PC-3 (cell line): ENCODE results near the gene DKK3. TPM values are rescaled to one million over a fixed set of nuclear protein-coding genes. Genes with fewer than 3 reads are reported as not detected.

Source experiments
- ATAC-seq: fragments of 200-7000 bp; cut with Tn5 transposase; 2 replicates; pipeline ENCODE4 v1.9.1; 2020; ENCODE audit warnings: mild to moderate bottlenecking, moderate library complexity
- BruUV-seq: library from RNA; stranded (reverse); fragments of 400-500 nt; replicated peaks from 2 replicates; lab custom pipeline; 2021; lab: Mats Ljungman, UMichigan
- CTCF ChIA-PET: fragments of 300-600 bp; sonication (Branson Sonifier 250); formaldehyde crosslinking; loops from one replicate; lab custom pipeline; 2022; ENCODE audit warnings: antibody characterized with exemption; lab: Charles Lee
- POLR2A ChIA-PET: fragments of 300-600 bp; sonication (Branson Sonifier 250); formaldehyde crosslinking; loops from one replicate; lab custom pipeline; 2022; ENCODE audit warnings: antibody characterized with exemption; ENCODE audit not compliant: unreplicated experiment; lab: Charles Lee
- DNase-seq: peaks from one replicate; pipeline ENCODE4 v3.0.0-alpha.2; 2015
- H2AFZ ChIP-seq: fragments of 300-600 bp; sonication (generic); 2 replicates; pipeline ENCODE4 v1.6.0; 2016; ENCODE audit warnings: antibody characterized with exemption, low read length
- H3F3A ChIP-seq: fragments of 300-600 bp; sonication (generic); one replicate; pipeline ENCODE4 v1.6.0; 2017; ENCODE audit warnings: antibody characterized with exemption, low read length, control low read depth, mild to moderate bottlenecking; ENCODE audit not compliant: unreplicated experiment
- H3K27ac ChIP-seq: fragments of 300-600 bp; sonication (generic); 2 replicates; pipeline ENCODE4 v1.5.1; 2016; ENCODE audit warnings: mild to moderate bottlenecking, low read length
- H3K27me3 ChIP-seq: fragments of 300-600 bp; sonication (generic); 2 replicates; pipeline ENCODE4 v1.6.1; 2016; ENCODE audit warnings: low read length, mixed read lengths
- H3K36me3 ChIP-seq: fragments of 300-600 bp; sonication (generic); 2 replicates; pipeline ENCODE4 v1.6.1; 2016; ENCODE audit warnings: low read depth, mixed run types, low read length, mixed read lengths
- H3K4me1 ChIP-seq: fragments of 300-600 bp; sonication (generic); 2 replicates; pipeline ENCODE4 v1.5.1; 2016; ENCODE audit warnings: low read length; ENCODE audit not compliant: insufficient read depth
- H3K4me2 ChIP-seq: fragments of 300-600 bp; sonication (generic); 2 replicates; pipeline ENCODE4 v1.6.0; 2016; ENCODE audit warnings: low read length
- H3K4me3 ChIP-seq: fragments of 300-600 bp; sonication (generic); 2 replicates; pipeline ENCODE4 v1.5.1; 2016; ENCODE audit warnings: mild to moderate bottlenecking, low read length, mixed read lengths
- H3K79me2 ChIP-seq: fragments of 300-600 bp; sonication (generic); 2 replicates; pipeline ENCODE4 v1.6.1; 2017; ENCODE audit warnings: low read length, mixed read lengths
- H3K9ac ChIP-seq: fragments of 300-600 bp; sonication (generic); 2 replicates; pipeline ENCODE4 v1.6.0; 2016; ENCODE audit warnings: mild to moderate bottlenecking, low read length
- H3K9me2 ChIP-seq: fragments of 300-600 bp; sonication (generic); replicated peaks from 2 replicates; pipeline ENCODE4 v1.6.1; 2016; ENCODE audit warnings: mixed run types, low read length, mixed read lengths
- H3K9me3 ChIP-seq: fragments of 300-600 bp; sonication (generic); 2 replicates; pipeline ENCODE4 v1.6.1; 2016; ENCODE audit warnings: low read length, mixed read lengths
- H4K20me1 ChIP-seq: fragments of 300-600 bp; sonication (generic); 2 replicates; pipeline ENCODE4 v1.6.1; 2016; ENCODE audit warnings: low read length, mixed read lengths
- EZH2 ChIP-seq: fragments of 300-600 bp; sonication (generic); IDR thresholded peaks from one replicate; pipeline ENCODE4 v1.6.1; 2017; ENCODE audit warnings: antibody characterized with exemption, mild to moderate bottlenecking, low read length; ENCODE audit not compliant: unreplicated experiment
- EZH2phosphoT487 ChIP-seq: fragments of 300-600 bp; sonication (generic); IDR thresholded peaks from 2 replicates; pipeline ENCODE4 v1.6.1; 2018; ENCODE audit warnings: mild to moderate bottlenecking, antibody characterized with exemption, low read length, borderline replicate concordance
- intact Hi-C: fragments of 100-400 bp; cut with micrococcal nuclease; formaldehyde crosslinking; loops from 2 replicates; pipeline ENCODE4 v1.9.0; 2023
- total RNA-seq: library from RNA; depleted of rRNA; stranded (reverse); fragments of >200 nt; gene quantifications from 2 replicates; pipeline ENCODE4 v1.2.3, GENCODE V29; 2014
- TF ChIP-seq, protein P1 (sequence below): fragments of 300-600 bp; sonication (generic); conservative IDR thresholded peaks from 2 replicates; pipeline ENCODE4 v1.5.1; 2017; ENCODE audit warnings: antibody characterized with exemption, low read depth, mild to moderate bottlenecking, low read length

Gene DKK3
- total RNA-seq, 1 experiment from 2014 or later, result 0.07 TPM

DNA sequence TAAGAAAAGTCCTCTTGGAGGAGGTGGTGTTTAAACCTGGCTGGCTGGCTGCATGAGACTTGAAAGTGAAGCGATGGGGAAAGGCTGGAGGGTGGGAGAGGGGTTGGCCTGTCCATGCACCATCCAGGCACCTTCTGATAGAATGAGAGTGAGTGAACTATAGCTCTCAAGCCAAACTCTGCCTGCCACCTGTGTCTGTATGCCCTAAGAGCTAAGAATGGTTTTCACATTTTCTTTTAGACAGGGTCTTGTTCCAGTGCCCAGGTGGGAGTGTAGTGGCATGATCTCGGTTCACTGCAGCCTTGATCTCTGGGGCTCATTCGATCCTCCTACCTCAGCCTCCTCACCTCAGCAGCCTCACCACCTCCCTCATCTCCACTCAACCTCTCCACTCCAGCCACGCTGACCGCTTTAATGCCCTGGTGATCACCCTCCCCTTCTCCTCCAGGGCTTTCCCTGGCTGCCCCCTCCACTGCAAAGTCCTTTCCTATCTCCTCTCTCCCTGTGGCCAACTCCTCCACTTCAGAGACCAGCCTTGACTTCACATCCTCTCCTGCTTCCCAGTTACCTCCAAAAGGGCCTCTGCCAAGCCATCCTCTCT lies 38.3 kb upstream of the DKK3 start:
- no peaks in the 10 kb centered on the region for H3K9me3 ChIP-seq
- POLR2A ChIA-PET, result no interaction called here
- BruUV-seq, result no TSS peak
- intact Hi-C loops, result loop anchor here (1.0 to 10.0 kb wide), 5 partner anchors 56 to 1022 kb away; no protein-coding TSS in a partner anchor
- TF ChIP-seq EZH2 (no peak), EZH2phosphoT487 (no peak)
- TF ChIP-seq, protein P1, sequence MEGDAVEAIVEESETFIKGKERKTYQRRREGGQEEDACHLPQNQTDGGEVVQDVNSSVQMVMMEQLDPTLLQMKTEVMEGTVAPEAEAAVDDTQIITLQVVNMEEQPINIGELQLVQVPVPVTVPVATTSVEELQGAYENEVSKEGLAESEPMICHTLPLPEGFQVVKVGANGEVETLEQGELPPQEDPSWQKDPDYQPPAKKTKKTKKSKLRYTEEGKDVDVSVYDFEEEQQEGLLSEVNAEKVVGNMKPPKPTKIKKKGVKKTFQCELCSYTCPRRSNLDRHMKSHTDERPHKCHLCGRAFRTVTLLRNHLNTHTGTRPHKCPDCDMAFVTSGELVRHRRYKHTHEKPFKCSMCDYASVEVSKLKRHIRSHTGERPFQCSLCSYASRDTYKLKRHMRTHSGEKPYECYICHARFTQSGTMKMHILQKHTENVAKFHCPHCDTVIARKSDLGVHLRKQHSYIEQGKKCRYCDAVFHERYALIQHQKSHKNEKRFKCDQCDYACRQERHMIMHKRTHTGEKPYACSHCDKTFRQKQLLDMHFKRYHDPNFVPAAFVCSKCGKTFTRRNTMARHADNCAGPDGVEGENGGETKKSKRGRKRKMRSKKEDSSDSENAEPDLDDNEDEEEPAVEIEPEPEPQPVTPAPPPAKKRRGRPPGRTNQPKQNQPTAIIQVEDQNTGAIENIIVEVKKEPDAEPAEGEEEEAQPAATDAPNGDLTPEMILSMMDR, result no peak
- H3K79me2 ChIP-seq, result no peaks in the 10 kb centered on the region
- no peak overlapping the region for H2AFZ ChIP-seq
- H3K27ac ChIP-seq, result no peak overlapping the region
- H3K27me3 ChIP-seq, result no peaks in the 10 kb centered on the region
- H3K9me2 ChIP-seq, result no peaks in the 10 kb centered on the region
- H3K9ac ChIP-seq, result no peak overlapping the region
- no peak overlapping the region for H3K4me3 ChIP-seq
- H3F3A ChIP-seq, result peaks cover 8% of the 10 kb centered on the region
- H3K36me3 ChIP-seq, result 0 out of 2 replicates have a peak, but pooled peaks cover under 1% of the 10 kb centered on the region
- no peak overlapping the region for H3K4me2 ChIP-seq
- H3K4me1 ChIP-seq, result peaks cover 50% of the 10 kb centered on the region
- ATAC-seq, result no peak
- no peaks in the 10 kb centered on the region for H4K20me1 ChIP-seq
- no peak for DNase-seq
- CTCF ChIA-PET, result interaction anchor here (0.6 kb wide), 1 partner anchor 92 kb away, joined by 3 read pairs; no protein-coding TSS in a partner anchor

DNA sequence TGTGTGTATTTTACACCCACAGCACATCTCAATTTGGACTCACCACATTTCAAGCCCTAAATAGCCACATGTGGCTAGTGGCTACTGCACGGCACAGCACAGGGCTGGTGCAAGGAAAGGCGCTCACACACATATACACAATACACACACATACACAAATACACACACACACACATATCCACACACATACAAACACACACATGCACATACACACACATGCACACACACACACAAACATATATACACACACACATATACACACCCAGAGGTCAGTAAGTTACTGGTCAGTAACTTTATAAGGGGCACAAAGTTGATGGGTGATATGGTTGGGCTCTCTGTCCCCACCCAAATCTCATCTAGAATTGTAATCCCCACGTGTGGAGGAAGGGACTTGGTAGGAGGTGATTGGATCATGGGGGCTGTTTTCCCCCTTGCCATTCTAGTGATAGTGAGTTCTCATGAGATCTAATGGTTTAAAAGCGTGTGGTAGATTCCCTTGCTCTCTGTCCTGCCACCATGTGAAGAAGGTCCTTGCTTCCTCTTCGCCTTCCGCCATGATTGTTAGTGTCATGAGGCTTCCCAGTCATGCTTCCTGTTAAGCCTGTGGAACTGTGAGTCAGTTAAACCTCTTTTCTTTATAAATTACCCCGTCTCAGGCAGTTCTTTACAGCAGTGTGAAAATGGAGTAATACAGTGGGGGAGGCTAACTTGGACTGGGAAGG lies 37.6 kb upstream of the DKK3 start:
- H3K9ac ChIP-seq, result no peak overlapping the region
- H3K9me3 ChIP-seq, result no peaks in the 10 kb centered on the region
- H3K27me3 ChIP-seq, result no peaks in the 10 kb centered on the region
- no peak overlapping the region for H3K4me3 ChIP-seq
- H3K4me2 ChIP-seq, result no peak overlapping the region
- H3K27ac ChIP-seq, result no peak overlapping the region
- H3K4me1 ChIP-seq, result peaks cover 53% of the 10 kb centered on the region
- H3K9me2 ChIP-seq, result no peaks in the 10 kb centered on the region
- TF ChIP-seq, protein P1, result no peak
- no peak for TF ChIP-seq EZH2
- no peak for TF ChIP-seq EZH2phosphoT487
- H3K79me2 ChIP-seq, result no peaks in the 10 kb centered on the region
- no peaks in the 10 kb centered on the region for H4K20me1 ChIP-seq
- ATAC-seq, result no peak
- no TSS peak for BruUV-seq
- no peak for DNase-seq
- H2AFZ ChIP-seq, result no peak overlapping the region
- peaks cover 5% of the 10 kb centered on the region; the same call in 1 of the 2 replicates for H3K36me3 ChIP-seq
- POLR2A ChIA-PET, result no interaction called here
- peaks cover 8% of the 10 kb centered on the region for H3F3A ChIP-seq
- intact Hi-C loops, result loop anchor here (2.0 to 10.0 kb wide), 4 partner anchors 57 to 1021 kb away; no protein-coding TSS in a partner anchor
- CTCF ChIA-PET, result interaction anchor here (0.6 kb wide), 1 partner anchor 91 kb away, joined by 3 read pairs; no protein-coding TSS in a partner anchor
